Measurements from ENCODE around the gene SPCS3.

Gene SPCS3

GRCh38 chr4:176354884-176355283 lies 35.1 kb downstream of the SPCS3 start:
- ChIA-PET CTCF (interaction anchor here (1.1 to 1.6 kb wide), 3 partner anchors 10 to 17 kb away, joined by 3 to 4 read pairs (median 3); no protein-coding TSS in a partner anchor), POLR2A (no interaction called here)
- no peak for TF ChIP-seq CTCF (IDR thresholded peaks at IDR 0.05; ENCODE audit: control extremely low read depth, extremely low read depth, low read depth, missing control alignments)
- DNase-seq (ENCODE audit: extremely low spot score) = no peak

- ChIA-PET CTCF (interaction anchor here (1.6 kb wide), 1 partner anchor 12 kb away, joined by 3 read pairs; no protein-coding TSS in a partner anchor), POLR2A (no interaction called here)
- TF ChIP-seq CTCF (IDR thresholded peaks at IDR 0.05; ENCODE audit: control extremely low read depth, extremely low read depth, low read depth, missing control alignments) = no peak
- DNase-seq (ENCODE audit: extremely low spot score) = peak; percentile 34
These were observed 37.8 kb downstream of the SPCS3 start for GRCh38 chr4:176357359-176358082.

GRCh38 chr4:176358083-176358469 lies 38.3 kb downstream of the SPCS3 start:
- DNase-seq (ENCODE audit: extremely low spot score) = no peak
- CTCF ChIA-PET = no interaction called here
- POLR2A ChIA-PET = no interaction called here
- no peak for TF ChIP-seq CTCF (IDR thresholded peaks at IDR 0.05; ENCODE audit: control extremely low read depth, extremely low read depth, low read depth, missing control alignments)

GRCh38 chr4:176359590-176359989 lies 39.8 kb downstream of the SPCS3 start:
- POLR2A ChIA-PET = no interaction called here
- DNase-seq (ENCODE audit: extremely low spot score) = no peak
- TF ChIP-seq CTCF (IDR thresholded peaks at IDR 0.05; ENCODE audit: control extremely low read depth, extremely low read depth, low read depth, missing control alignments) = no peak
- CTCF ChIA-PET = no interaction called here

- POLR2A ChIA-PET = no interaction called here
- DNase-seq (ENCODE audit: extremely low spot score) = no peak
- TF ChIP-seq CTCF (IDR thresholded peaks at IDR 0.05; ENCODE audit: control extremely low read depth, extremely low read depth, low read depth, missing control alignments) = no peak
- CTCF ChIA-PET = no interaction called here
These were observed 40.7 kb downstream of the SPCS3 start for GRCh38 chr4:176360446-176360845.

- no peak for TF ChIP-seq CTCF (IDR thresholded peaks at IDR 0.05; ENCODE audit: control extremely low read depth, extremely low read depth, low read depth, missing control alignments)
- ChIA-PET CTCF (interaction anchor here (1.4 kb wide), 1 partner anchor 12 kb away, joined by 3 read pairs; no protein-coding TSS in a partner anchor), POLR2A (no interaction called here)
These were observed 43.3 kb downstream of the SPCS3 start for GRCh38 chr4:176363072-176363471.

More at GRCh38 chr4:176363072-176363471, 43.3 kb downstream of the SPCS3 start:
- DNase-seq (ENCODE audit: extremely low spot score) = no peak
